Uterus (tissue), 2 donors: ENCODE data around the gene MYCBPAP.

ENCODE experiments used
- POLR2A ChIP-seq, 2 donors: fragments of 450-650 bp; IDR thresholded peaks; one replicate each; pipeline ENCODE4 v1.6.1; 2016; ENCODE audit warnings: antibody characterized with exemption in 2 of 2, mild to moderate bottlenecking in 1 of 2, moderate library complexity in 1 of 2
- TF ChIP-seq, protein P1 (sequence below), 4 experiments: fragments of 200-600 bp in 2 of 4; fragments of 450-650 bp in 2 of 4; sonication (generic) in 2 of 4; IDR thresholded peaks; one replicate each; pipeline ENCODE4 v1.5.1; 2016 to 2019; ENCODE audit warnings: antibody characterized with exemption in 4 of 4, mild to moderate bottlenecking in 2 of 4, moderate library complexity in 1 of 4

DNA sequence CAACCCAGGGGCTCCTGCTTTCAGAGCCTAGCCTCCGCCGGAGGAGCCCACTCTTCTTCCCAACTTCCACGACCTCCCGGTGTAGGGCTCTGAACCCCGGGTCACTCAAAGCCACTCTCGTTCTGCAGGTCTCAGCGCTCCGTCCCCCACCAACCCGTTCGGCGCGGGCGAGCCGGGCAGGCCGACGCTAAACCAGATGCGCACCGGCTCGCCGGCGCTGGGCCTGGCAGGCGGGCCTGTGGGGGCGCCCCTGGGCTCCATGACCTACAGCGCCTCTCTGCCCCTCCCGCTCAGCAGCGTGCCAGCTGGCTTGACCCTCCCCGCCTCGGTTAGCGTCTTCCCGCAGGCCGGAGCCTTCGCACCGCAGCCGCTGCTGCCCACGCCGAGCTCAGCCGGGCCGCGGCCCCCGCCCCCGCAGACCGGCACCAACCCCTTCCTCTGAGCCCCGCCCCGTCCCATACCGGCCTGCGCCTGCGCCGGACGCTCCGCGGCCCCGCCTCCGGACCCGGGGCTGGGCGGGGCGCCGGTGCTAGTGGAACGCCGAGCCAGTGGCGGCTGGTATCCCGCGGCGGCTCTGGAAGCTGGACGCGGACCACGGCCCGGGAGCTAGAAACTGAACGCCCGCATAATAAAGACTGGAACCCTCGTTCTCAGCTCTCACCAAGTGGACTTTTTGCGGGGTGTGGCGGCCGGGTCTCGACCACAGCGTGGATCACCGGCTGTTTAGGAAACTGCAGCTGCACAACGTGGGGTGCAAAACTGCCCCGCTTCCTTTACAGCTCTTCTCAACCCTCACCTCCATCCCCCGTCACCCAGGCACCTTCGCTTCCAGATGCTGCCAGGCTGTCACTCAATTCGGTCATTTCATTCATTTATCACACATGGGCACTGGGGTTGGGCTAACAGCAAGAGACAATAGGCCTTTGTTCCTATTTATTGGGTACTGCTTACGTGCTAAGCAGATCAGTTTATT lies 33.8 kb downstream of the MYCBPAP start:
- TF ChIP-seq, protein P1, sequence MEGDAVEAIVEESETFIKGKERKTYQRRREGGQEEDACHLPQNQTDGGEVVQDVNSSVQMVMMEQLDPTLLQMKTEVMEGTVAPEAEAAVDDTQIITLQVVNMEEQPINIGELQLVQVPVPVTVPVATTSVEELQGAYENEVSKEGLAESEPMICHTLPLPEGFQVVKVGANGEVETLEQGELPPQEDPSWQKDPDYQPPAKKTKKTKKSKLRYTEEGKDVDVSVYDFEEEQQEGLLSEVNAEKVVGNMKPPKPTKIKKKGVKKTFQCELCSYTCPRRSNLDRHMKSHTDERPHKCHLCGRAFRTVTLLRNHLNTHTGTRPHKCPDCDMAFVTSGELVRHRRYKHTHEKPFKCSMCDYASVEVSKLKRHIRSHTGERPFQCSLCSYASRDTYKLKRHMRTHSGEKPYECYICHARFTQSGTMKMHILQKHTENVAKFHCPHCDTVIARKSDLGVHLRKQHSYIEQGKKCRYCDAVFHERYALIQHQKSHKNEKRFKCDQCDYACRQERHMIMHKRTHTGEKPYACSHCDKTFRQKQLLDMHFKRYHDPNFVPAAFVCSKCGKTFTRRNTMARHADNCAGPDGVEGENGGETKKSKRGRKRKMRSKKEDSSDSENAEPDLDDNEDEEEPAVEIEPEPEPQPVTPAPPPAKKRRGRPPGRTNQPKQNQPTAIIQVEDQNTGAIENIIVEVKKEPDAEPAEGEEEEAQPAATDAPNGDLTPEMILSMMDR (IDR thresholded peaks at IDR 0.05), result peak in 3 of 4 experiments; percentile 28 to 49 (median 36)
- peak; percentile 29 to 74 for TF ChIP-seq POLR2A (IDR thresholded peaks at IDR 0.05)
